SH-SY5Y (cell line): Measurements from ENCODE around the gene TBC1D14.

Experiments used
- GATA2 ChIP-seq: IDR thresholded peaks from 2 replicates; pipeline ENCODE4 v1.6.1; 2011; ENCODE audit warnings: mild to moderate bottlenecking, low read depth, low read length
- GATA3 ChIP-seq: IDR thresholded peaks from 2 replicates; pipeline ENCODE4 v1.6.1; 2011; ENCODE audit warnings: low read depth, mild to moderate bottlenecking, low read length, moderate library complexity

- TF ChIP-seq GATA3, result no peak
- no peak for TF ChIP-seq GATA2
These were observed 120.3 kb downstream of the TBC1D14 start for GRCh38 chr4:7029921-7030320.
